ENCODE measurements around the gene CHST12.

DNA sequence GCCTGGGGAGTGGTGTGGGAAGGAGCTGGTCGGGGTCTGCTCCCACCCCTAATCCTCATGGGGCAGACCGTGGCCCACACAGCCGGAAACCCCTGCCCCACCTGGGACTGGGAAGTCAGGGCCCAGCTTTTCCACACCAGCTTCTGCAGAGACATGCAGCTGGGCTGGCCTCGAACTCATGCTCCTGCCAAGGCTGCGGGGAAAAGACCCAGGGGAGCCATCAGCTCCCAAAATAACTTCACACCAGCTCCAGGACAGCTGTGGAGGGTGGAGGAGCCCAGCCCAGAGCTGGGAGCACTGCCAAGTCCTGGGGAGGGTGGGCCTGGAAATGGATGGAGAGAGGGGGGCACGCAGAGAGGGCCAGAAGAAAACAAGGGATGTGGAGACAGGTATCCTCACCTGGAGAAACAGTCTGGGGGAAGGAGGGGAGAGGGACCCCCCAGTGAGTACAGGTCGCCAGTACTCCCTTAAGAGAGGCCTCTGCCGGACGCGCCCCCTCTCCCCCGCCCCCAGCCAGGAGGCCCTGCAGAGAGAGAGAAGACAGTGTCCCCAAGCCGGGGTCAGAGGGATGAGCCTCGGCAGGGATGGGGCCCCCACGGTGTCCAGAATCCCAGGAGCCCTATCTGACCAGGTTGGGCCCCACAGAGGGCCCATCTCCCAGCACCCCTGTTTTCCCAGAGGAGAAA is 84.3 kb downstream of the CHST12 start:
- no peak for TF ChIP-seq POLR2A (IDR thresholded peaks at IDR 0.05; ENCODE audit: low read depth, low read length)
- no peak for TF ChIP-seq POLR2AphosphoS5 (IDR thresholded peaks at IDR 0.05; ENCODE audit: low read depth, low read length)

Measured in GM12892 (cell line).